Dedifferentiated amniotic fluid mesenchymal stem cell (primary cell): ENCODE results near the gene SLC39A7.

Experiments
- DNase-seq: peaks from one replicate; pipeline ENCODE4 v3.0.0-alpha.2; 2016; ENCODE audit errors: extremely low spot score

The SLC39A7 gene

DNA sequence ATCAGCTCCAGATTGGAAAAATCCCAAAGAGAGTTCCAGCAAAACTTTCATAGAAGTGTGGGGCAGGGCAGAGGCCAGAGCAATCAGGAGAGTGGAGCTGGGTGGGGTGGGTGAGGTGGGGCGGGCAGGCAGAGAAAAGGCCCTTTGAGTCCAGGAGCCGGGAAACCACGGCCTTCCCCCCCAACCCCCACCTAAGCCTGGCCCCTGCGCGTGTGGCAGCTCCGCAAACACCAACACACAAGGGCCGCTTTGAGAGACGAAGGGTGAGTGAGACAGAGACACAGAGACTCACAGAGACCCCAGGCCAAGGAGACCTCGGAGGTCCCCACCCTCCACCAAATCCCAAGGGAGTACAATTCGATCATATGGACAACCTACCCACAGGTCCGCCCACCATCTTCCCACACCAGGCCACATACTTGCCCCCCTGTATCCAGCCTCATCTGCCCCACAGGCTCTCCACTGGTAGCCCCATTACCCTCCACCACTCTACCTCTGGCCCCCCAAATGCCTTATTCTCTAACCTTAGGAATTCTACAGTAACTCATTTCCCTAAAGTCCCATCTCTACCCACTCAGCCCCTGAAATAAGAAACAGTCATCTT, 10.1 kb upstream of the SLC39A7 start:
- DNase-seq = no peak

DNA sequence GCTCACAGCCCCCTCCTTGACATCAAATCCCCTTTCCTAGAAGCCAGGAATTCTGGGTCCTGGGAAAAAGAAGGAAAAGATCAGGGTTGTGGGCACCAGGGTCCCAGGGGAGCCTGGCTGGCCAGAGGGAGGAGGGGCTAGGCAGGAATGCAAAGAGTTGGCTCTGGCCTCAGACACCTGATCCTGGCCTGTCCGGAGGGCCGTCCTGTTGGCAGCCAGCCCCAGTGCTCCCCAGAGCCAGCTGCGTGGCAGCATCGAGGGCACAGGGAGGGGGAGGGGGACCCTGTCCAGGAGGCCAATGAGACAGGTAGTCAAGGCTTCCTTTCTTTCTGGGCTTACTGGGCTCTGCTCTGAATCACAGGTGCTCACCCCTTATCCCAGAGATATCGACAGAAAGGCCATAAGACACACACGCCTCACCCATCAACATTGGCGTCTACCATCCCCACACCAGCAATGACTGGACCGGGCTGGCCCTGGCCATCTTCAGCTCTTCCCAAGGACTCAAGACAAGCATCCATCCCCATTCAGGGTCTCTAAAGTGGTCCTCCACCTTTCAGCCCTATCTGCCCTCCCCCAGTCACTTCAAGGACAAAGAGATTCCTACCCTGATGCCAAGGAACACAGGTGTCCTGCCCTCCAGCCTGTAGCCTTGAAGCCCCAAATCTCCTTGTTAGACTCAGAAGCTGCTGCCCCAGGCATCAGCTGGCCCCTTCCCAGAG, 9.1 kb upstream of the SLC39A7 start:
- DNase-seq = no peak

GRCh38 chr6:33192105-33192646, 8.5 kb upstream of the SLC39A7 start, which contains the start of gene COL11A2:
COL11A2 (minus strand) TSS chr6:33192467; CDS start chr6:33192240, 227 bp downstream.
- DNase-seq = no peak

DNA sequence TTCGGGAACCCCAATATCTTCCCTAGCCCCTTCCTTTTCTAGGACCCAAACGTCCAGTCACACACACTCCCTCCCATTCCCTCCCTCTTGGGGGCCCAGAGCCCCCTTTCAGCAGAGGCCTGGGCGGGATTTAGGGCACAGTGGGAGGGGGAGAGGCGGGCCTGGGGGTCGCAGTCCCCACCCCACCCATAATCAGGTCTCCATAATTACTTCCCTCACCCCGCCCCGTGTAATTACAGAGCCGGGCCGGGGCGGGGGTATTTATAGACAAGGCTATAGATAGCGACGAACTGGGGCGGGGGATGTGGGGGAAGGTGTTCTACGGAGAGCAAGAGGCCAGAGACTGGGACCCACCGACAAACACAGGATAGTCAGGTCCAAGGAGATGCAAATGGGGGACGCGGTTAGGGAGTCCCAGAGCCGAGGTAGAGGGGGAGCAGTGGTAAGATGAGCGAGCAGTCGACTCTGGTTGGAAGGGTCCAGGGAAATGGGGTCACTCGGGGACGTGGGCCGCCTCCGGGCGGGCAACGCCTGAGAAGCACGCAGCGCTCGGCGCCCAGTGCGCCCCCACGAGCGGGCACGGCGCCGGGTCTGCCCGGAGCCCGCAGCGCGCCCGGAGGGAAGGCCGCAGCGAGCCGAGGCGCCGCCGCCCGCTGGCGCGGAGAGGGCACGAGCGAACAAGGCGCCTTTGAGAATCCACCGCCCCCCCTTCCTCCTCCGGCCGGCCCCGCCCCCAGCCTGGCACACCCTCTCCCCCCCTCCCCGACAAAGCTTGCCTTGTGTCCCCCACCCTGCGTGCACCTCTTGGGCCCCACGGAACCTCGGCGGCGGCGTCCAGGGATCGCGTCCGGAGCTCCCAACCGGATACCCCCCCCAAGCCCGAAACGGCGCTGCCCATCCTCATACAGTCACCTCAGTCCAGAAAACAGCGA, 7.7 kb upstream of the SLC39A7 start:
- DNase-seq = no peak

DNA sequence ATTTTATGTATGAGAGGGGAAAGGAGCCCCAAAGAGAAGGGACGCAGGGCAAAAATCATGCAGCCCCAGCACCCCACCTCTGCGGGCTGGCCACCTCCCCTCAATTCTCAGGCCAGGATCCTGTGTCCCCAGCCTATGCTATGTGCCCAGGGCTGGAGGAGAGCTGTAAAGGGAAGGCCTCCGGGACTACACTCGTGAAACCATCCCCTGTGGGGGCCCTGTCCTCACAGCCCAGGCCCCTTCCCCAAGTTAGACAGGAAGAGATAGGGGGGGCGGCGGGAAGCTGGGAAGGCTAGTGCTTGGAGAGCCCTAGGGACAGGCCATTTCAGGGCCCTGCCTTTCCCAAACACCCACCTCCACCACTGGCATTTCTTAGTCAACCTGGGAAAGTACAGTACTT, 7.0 kb upstream of the SLC39A7 start:
- DNase-seq = no peak

- no peak for DNase-seq
These were observed 6.2 kb upstream of the SLC39A7 start for GRCh38 chr6:33194431-33194979.

- no peak for DNase-seq
These were observed 5.1 kb upstream of the SLC39A7 start for GRCh38 chr6:33195304-33196165.

GRCh38 chr6:33197431-33198048, 3.1 kb upstream of the SLC39A7 start:
- peak; percentile 84 for DNase-seq

DNA sequence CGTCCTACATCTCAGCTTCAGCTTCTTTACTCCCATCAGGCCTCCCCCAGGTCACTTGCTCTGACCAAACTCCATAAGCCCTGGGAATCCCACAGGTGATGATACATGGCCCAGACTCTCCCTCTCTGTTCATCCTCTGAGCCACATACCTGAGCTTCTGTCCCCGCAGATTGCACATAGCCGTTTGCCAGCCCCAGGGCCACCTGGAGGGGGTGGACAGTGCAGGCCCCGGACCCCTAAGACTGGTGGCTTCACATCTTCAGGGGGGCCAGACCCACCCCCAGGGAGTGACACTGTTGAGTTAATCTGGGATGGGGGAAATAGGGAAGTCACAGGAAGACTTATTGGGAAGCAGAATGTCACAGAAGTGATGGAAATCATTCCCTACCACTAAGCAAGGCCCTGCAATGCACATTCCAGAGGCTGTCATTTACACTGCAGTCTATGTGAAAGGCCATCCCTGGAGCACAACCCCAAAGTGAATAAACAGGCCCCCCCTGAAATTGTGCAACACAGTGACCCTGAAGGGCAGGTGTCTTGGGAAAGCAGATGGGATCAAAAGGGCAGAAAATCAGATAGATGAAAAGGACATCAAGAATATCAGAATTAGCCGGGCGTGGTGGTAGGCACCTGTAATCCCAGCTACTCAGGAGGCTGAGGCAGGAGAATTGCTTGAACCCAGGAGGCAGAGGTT, 2.4 kb upstream of the SLC39A7 start:
- no peak for DNase-seq

DNA sequence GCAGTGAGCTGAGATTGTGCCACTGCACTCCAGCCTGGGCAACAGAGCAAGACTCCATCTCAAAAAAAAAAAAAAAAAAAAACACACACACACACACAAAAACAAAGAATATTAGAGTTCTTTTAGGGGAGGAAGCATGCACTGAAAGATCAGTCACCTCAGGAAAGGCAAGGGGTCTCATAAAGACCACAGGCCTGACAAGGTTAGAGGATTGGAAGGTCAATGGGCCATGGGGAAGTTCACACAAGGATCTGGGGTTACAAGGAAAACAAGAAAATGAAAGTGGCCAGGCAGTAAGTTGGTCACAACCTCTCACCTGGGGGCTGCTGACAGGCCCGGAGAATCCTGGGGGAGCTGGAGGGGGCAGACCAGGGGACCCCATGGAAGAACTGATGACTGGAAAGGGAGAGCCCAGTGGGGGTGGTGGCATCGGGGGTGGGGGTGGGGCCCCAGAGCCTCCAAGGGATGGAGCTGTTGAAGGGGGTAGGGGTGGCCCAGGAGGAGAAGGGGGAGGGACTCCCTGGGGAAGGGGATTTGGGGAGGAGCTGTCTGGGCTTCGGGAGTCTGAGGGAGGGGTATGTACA, 1.7 kb upstream of the SLC39A7 start:
- DNase-seq = no peak

DNA sequence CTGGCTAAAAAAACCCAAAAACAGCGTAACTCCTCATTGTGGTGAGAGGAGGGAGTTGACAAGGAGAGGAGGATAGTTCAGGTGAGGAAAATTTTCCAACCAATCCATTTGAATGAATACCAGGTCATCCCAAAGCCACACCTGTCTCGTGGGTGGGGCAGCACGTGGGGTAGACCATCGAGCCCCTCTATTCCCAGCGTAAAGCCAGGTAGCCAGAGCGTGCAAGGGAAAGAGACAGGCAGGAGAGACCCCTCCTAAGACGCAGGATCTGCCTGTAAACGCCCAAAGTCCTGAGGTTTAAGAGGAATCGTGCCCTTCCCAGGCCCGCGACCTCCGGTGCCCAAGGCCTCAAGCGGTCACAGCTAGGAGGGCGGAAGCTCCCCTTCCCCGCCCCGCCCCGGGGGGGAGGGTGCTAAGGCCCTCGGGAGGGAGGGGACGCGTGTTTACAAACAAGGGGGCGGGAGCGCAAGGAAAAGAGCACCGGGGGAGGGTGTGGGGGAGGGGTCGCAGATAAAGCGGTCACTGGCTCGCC, 914 bp upstream of the SLC39A7 start:
- DNase-seq = no peak

GRCh38 chr6:33201147-33201545, 479 bp downstream of the SLC39A7 start:
- no peak for DNase-seq

- DNase-seq = no peak
These were observed 1.3 kb downstream of the SLC39A7 start for GRCh38 chr6:33201935-33202334.

- DNase-seq = no peak
These were observed 2.1 kb downstream of the SLC39A7 start for GRCh38 chr6:33202799-33203198.

DNA sequence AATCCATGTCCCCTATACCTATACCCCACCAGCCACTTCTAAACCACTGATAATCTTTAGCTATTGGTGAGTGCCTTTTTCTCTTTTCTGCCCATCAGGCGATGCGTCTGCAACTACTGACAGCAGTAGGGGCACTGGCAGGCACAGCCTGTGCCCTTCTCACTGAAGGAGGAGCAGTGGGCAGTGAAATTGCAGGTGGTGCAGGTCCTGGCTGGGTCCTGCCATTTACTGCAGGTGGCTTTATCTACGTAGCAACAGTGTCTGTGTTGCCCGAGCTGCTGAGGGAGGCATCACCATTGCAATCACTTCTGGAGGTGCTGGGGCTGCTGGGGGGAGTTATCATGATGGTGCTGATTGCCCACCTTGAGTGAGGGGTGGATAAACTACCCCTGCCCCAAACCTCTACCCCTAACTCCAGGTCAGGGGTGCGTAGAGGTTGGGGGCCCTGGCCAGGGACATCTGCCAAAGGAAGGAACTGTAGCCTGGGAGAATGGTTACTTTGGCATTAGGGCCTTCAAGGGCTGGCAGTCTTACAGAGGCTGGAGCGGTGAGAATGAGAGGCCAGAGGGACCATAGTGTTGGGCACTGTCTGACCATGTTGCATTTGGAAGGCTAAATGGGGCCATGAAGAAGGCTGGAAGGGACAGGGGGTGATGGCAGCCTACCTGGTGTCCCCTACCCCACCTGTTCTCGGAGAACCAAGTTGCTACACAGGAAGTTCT, 2.9 kb downstream of the SLC39A7 start:
- DNase-seq = no peak

GRCh38 chr6:33204165-33204414, 3.4 kb downstream of the SLC39A7 start:
- no peak for DNase-seq

DNA sequence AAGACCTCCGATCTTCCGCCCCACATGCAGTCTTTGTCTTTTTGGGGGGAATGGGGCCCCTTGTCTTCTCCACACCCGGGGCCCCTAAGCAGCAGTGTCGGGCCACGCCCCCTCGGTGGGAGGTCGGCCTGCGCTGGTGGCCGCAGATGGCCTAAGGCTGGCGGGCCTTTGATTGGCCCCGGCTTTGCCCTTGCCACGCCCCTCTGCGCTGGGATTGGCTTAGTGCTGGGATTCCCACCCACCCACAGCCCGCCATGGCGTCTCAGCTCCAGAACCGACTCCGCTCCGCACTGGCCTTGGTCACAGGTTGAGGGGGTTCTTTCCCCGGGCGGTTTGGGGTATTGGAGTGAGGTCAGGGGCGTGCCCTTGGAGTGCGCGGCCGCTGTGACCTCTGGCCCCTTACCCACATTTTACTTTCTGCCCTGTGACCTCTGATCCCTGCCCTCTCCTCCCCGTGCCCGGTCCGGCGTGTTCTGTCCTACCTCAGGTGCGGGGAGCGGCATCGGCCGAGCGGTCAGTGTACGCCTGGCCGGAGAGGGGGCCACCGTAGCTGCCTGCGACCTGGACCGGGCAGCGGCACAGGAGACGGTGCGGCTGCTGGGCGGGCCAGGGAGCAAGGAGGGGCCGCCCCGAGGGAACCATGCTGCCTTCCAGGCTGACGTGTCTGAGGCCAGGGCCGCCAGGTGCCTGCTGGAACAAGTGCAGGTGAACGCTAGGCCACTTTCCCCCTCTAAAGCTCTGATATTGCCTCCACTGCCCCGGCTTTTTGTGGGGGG, 3.9 kb downstream of the SLC39A7 start, which contains the start of gene HSD17B8:
Gene HSD17B8 (plus strand): TSS at position 241 of the 776 bp plus-strand sequence. CDS start 14 bp downstream, at position 255.
- peak; percentile 82 for DNase-seq
